Measurements from ENCODE around the gene CARMIL1.

- TF ChIP-seq POLR2AphosphoS5 (IDR thresholded peaks at IDR 0.05; ENCODE audit: low read depth, low read length): no peak
- no peak for TF ChIP-seq POLR2A (IDR thresholded peaks at IDR 0.05; ENCODE audit: low read depth, low read length)
- TF ChIP-seq TAF1 (IDR thresholded peaks at IDR 0.05; ENCODE audit: low read depth, low read length): no peak
- no peak for TF ChIP-seq POU2F2 (IDR thresholded peaks at IDR 0.05; ENCODE audit: low read depth, low read length)
- TF ChIP-seq SPI1 (IDR thresholded peaks at IDR 0.05; ENCODE audit: low read depth, low read length): no peak
These were observed 72.3 kb downstream of the CARMIL1 start for GRCh38 chr6:25351485-25351884.
